ENCODE measurements around the gene IFT172. TPM values are rescaled to one million over a fixed set of nuclear protein-coding genes. Genes with fewer than 3 reads are reported as not detected.

The IFT172 gene
- total RNA-seq, 1 experiment from 2014 or later: 25.3 TPM

DNA sequence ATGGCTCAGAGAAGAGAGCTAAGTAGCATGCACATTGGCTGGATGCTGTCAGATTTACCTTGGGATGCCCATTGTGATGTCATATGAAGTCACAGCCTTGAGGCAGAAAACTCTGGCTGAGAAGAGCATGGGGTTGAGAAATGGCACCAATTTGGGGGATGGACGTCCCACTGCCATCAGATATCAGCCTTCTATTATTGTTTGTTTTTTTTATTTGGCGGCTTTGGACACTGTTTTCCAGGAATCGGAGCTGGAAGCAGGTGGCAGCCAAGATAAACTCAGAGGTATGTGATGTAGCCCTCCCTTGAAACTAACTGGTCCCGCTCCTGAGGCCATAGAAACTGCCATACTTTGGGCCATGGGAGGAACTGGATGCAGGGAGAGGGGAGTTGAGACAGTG lies 47.7 kb upstream of the IFT172 start (continued):
- no peak for TF ChIP-seq CTCF (IDR thresholded peaks at IDR 0.05)
- no peak for TF ChIP-seq ZNF317 (CRISPR knock-in tag; IDR thresholded peaks at IDR 0.05; ENCODE audit: borderline replicate concordance, low read depth)
- TF ChIP-seq, protein P1, sequence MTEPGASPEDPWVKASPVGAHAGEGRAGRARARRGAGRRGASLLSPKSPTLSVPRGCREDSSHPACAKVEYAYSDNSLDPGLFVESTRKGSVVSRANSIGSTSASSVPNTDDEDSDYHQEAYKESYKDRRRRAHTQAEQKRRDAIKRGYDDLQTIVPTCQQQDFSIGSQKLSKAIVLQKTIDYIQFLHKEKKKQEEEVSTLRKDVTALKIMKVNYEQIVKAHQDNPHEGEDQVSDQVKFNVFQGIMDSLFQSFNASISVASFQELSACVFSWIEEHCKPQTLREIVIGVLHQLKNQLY (CRISPR knock-in tag; IDR thresholded peaks at IDR 0.05): no peak
- TF ChIP-seq CBFB (CRISPR knock-in tag; IDR thresholded peaks at IDR 0.05; ENCODE audit: low read depth): no peak
- TF ChIP-seq GABPB1 (CRISPR knock-in tag; IDR thresholded peaks at IDR 0.05): no peak
- TF ChIP-seq ZBTB43 (CRISPR knock-in tag; IDR thresholded peaks at IDR 0.05): no peak
- TF ChIP-seq GTF2I (CRISPR knock-in tag; conservative IDR thresholded peaks at IDR 0.05): no peak
- TF ChIP-seq NFE2L1 (CRISPR knock-in tag; IDR thresholded peaks at IDR 0.05): no peak
- no peak for TF ChIP-seq SMAD3 (CRISPR knock-in tag; IDR thresholded peaks at IDR 0.05; ENCODE audit: borderline replicate concordance)

DNA sequence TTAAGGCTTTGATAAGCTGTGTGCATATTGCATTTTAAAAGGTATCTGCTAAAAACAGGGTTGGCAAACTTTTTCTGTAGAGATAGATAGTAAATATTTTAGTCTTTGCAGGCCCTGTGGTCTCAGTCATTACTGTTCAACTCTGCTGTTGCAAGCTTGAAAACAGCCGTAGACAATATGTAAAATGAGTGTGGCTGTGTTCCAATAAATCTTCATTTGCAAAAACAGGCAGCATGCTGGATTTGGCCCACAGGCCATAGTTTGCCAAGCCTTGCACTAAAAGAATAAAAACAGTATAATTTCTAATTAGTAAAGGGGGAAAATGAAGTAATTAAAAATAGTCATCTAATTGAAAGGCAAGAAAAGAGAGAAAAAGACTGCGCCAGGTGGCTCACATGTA lies 42.4 kb upstream of the IFT172 start:
- H3K4me1 Mint-ChIP-seq: no peaks in the 10 kb centered on the region
- H3K4me3 Mint-ChIP-seq: no peak overlapping the region
- ATAC-seq (no peak), DNase-seq (ENCODE audit: low spot score) (no peak)
- CTCF ChIA-PET: no interaction called here
- no peaks in the 10 kb centered on the region for H3K36me3 Mint-ChIP-seq
- TF ChIP-seq ZNF423 (CRISPR knock-in tag; IDR thresholded peaks at IDR 0.05) (no peak), SP1 (CRISPR knock-in tag; conservative IDR thresholded peaks at IDR 0.05) (no peak), ZNF219 (CRISPR knock-in tag; IDR thresholded peaks at IDR 0.05; ENCODE audit: borderline replicate concordance) (no peak)
- TF ChIP-seq, protein P2, sequence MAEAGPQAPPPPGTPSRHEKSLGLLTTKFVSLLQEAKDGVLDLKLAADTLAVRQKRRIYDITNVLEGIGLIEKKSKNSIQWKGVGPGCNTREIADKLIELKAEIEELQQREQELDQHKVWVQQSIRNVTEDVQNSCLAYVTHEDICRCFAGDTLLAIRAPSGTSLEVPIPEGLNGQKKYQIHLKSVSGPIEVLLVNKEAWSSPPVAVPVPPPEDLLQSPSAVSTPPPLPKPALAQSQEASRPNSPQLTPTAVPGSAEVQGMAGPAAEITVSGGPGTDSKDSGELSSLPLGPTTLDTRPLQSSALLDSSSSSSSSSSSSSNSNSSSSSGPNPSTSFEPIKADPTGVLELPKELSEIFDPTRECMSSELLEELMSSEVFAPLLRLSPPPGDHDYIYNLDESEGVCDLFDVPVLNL (CRISPR knock-in tag; IDR thresholded peaks at IDR 0.05; ENCODE audit: borderline replicate concordance, low read depth): no peak
- peaks cover 4% of the 10 kb centered on the region for H3K27me3 Mint-ChIP-seq (ENCODE audit: low read depth)
- H3K9me3 Mint-ChIP-seq: peaks cover 4% of the 10 kb centered on the region; the same call in 1 of the 2 replicates
- H3K27ac Mint-ChIP-seq: no peak overlapping the region
- POLR2A ChIA-PET: no interaction called here

- ATAC-seq (no peak), DNase-seq (ENCODE audit: low spot score) (no peak)
- Mint-ChIP-seq H3K27me3 (ENCODE audit: low read depth) (peaks cover 9% of the 10 kb centered on the region), H3K27ac (no peak overlapping the region), H3K36me3 (no peaks in the 10 kb centered on the region), H3K9me3 (peaks cover 4% of the 10 kb centered on the region; the same call in 1 of the 2 replicates), H3K4me3 (no peak overlapping the region), H3K4me1 (no peaks in the 10 kb centered on the region)
- CTCF ChIA-PET: no interaction called here
- POLR2A ChIA-PET: interaction anchor here (0.6 kb wide), 1 partner anchor 12 kb away, joined by 5 read pairs; no protein-coding TSS in a partner anchor
- no peak for TF ChIP-seq ZNF263 (CRISPR knock-in tag; IDR thresholded peaks at IDR 0.05; ENCODE audit: low read depth)
- TF ChIP-seq ATF1 (CRISPR knock-in tag; IDR thresholded peaks at IDR 0.05): no peak
- TF ChIP-seq FOXJ3 (CRISPR knock-in tag; IDR thresholded peaks at IDR 0.05; ENCODE audit: borderline replicate concordance): no peak
- TF ChIP-seq, protein P1 (CRISPR knock-in tag; IDR thresholded peaks at IDR 0.05): no peak
- no peak for TF ChIP-seq EMX1 (CRISPR knock-in tag; IDR thresholded peaks at IDR 0.05)
- no peak for TF ChIP-seq FOXP1 (CRISPR knock-in tag; IDR thresholded peaks at IDR 0.05; ENCODE audit: borderline replicate concordance)
- no peak for TF ChIP-seq ZNF671 (CRISPR knock-in tag; IDR thresholded peaks at IDR 0.05)
- TF ChIP-seq RORB (CRISPR knock-in tag; IDR thresholded peaks at IDR 0.05): no peak
- no peak for TF ChIP-seq TEAD4 (CRISPR knock-in tag; IDR thresholded peaks at IDR 0.05)
Measured at GRCh38 chr2:27527182-27527581, 37.6 kb upstream of the IFT172 start.

Measured in WTC11 (cell line).